ENCODE data around the gene SRP19.
"Not testable (repeated sequence)": the region's sequence is repeated elsewhere in the genome, so short reads cannot be mapped to it uniquely, and the experiment has no call there.

Gene SRP19

DNA sequence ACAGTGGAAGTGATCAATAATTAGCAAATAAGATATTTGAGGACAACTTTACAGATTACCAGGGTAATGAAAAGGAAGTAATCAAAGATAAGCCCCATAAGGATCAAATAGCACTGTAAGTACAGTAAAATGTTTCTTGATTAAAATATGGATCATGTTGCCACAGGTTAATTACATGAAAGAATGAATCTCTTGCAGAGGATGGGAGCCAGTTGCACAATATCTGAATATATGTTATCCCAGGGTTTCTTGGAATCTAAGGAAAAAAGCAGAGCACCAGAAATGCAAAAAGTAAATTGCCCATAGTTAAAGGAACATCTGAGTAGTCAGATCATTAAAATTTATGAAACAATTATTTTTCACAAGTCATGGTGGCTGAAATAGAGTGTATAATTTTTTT, 13.8 kb upstream of the SRP19 start:
- no peak overlapping the region for H3K4me3 ChIP-seq (ENCODE audit: low read length in 2 of 2)
- no peaks in the 10 kb centered on the region for H3K36me3 ChIP-seq (ENCODE audit: control insufficient read depth in 2 of 2, insufficient read depth in 2 of 2, low read length in 2 of 2)
- H3K9ac ChIP-seq (ENCODE audit: low read length in 2 of 2), result no peak overlapping the region
- no peaks in the 10 kb centered on the region for H3K9me3 ChIP-seq (ENCODE audit: control insufficient read depth in 2 of 2, low read length in 2 of 2)
- no peaks in the 10 kb centered on the region for H3K27me3 ChIP-seq (ENCODE audit: control insufficient read depth in 1 of 2, insufficient read depth in 2 of 2, low read length in 2 of 2)
- H3K27ac ChIP-seq (ENCODE audit: low read length), result no peak overlapping the region
- no peaks in the 10 kb centered on the region for H3K4me1 ChIP-seq (ENCODE audit: control insufficient read depth, insufficient read depth, low read length)

DNA sequence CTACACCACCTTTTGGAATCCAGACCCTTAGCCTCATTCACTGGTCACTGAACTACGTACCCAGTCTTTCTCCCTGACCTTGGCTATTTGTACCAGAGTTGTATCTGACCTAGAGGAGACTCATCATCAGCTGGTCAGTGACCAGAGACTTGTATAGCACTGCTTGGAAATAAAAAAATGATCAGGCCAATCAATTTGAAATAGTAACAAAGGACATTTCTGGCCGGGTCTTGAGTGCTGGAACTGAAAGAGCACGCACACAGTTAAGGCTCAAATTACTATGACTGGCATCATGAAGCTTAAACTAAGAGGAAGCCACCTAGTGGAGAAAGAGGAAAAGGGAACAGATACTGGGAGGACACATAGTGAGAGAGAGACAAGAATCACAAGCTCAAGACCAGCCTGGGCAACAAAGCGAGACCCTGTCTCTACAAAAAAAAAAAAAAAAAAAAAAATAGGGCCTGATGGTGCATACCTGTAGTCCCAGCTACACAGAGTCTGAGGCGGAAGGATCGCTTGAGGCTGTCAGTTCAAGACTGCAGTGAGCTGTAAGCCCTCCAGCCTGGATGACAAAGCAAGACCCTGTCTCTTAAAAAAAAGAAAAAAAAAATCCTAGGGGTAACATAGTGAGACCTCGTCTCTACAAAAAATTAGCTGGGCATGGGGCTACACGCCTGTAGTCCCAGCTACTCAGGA, 12.8 kb upstream of the SRP19 start:
- no peak overlapping the region for H3K9ac ChIP-seq (ENCODE audit: low read length in 2 of 2)
- H3K4me1 ChIP-seq (ENCODE audit: control insufficient read depth, insufficient read depth, low read length), result no peaks in the 10 kb centered on the region
- H3K27ac ChIP-seq (ENCODE audit: low read length), result no peak overlapping the region
- no peaks in the 10 kb centered on the region for H3K9me3 ChIP-seq (ENCODE audit: control insufficient read depth in 2 of 2, low read length in 2 of 2)
- H3K27me3 ChIP-seq (ENCODE audit: control insufficient read depth in 1 of 2, insufficient read depth in 2 of 2, low read length in 2 of 2), result no peaks in the 10 kb centered on the region
- H3K4me3 ChIP-seq (ENCODE audit: low read length in 2 of 2), result no peak overlapping the region
- no peaks in the 10 kb centered on the region for H3K36me3 ChIP-seq (ENCODE audit: control insufficient read depth in 2 of 2, insufficient read depth in 2 of 2, low read length in 2 of 2)

DNA sequence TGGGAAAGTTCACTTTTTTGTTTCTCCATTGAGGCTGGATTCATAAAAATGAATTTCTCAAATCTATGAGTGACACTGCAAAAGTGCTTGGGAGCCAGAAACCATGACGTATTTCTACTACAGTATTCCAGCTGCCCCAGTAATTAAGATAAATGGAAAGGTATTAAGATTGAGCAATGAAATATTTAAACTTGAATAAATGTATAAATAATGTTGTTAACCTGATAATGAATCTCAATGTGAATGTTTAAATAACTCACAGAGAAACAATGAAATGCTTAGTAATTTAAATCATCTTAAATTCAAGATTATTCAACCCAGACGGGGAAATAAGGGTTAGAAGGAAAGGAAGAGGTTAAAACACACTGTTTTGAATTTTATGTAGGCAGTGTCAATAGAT, 11.2 kb upstream of the SRP19 start:
- H3K4me3 ChIP-seq (ENCODE audit: low read length in 2 of 2), result no peak overlapping the region
- no peaks in the 10 kb centered on the region for H3K9me3 ChIP-seq (ENCODE audit: control insufficient read depth in 2 of 2, low read length in 2 of 2)
- no peak overlapping the region for H3K27ac ChIP-seq (ENCODE audit: low read length)
- no peak overlapping the region for H3K9ac ChIP-seq (ENCODE audit: low read length in 2 of 2)
- H3K36me3 ChIP-seq (ENCODE audit: control insufficient read depth in 2 of 2, insufficient read depth in 2 of 2, low read length in 2 of 2), result no peaks in the 10 kb centered on the region
- H3K4me1 ChIP-seq (ENCODE audit: control insufficient read depth, insufficient read depth, low read length), result no peaks in the 10 kb centered on the region
- H3K27me3 ChIP-seq (ENCODE audit: control insufficient read depth in 1 of 2, insufficient read depth in 2 of 2, low read length in 2 of 2), result no peaks in the 10 kb centered on the region

DNA sequence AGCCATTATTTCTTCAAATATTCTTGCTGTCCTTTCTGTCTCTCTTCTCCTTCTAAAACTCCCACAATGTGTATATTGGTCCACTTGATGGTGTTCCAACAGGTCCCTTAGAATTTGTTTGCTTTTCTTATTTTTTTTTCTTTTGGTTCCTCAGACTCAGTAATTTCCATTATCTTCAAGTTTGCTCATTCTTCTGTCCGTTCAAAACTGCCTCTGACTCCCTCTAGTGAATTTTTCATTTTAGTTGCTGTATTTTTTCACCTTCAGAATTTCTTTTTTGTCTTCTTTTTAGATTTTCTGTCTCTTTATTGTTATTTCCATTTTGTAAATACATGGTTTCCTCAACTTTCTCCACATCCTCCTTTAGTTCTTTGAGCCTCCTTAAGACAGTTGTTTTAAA, 6.4 kb upstream of the SRP19 start:
- H3K9me3 ChIP-seq (ENCODE audit: control insufficient read depth in 2 of 2, low read length in 2 of 2), result no peaks in the 10 kb centered on the region
- no peak overlapping the region for H3K27ac ChIP-seq (ENCODE audit: low read length)
- H3K4me1 ChIP-seq (ENCODE audit: control insufficient read depth, insufficient read depth, low read length), result no peaks in the 10 kb centered on the region
- H3K9ac ChIP-seq (ENCODE audit: low read length in 2 of 2), result no peak overlapping the region
- no peaks in the 10 kb centered on the region for H3K27me3 ChIP-seq (ENCODE audit: control insufficient read depth in 1 of 2, insufficient read depth in 2 of 2, low read length in 2 of 2)
- H3K36me3 ChIP-seq (ENCODE audit: control insufficient read depth in 2 of 2, insufficient read depth in 2 of 2, low read length in 2 of 2), result no peaks in the 10 kb centered on the region
- no peak overlapping the region for H3K4me3 ChIP-seq (ENCODE audit: low read length in 2 of 2)

DNA sequence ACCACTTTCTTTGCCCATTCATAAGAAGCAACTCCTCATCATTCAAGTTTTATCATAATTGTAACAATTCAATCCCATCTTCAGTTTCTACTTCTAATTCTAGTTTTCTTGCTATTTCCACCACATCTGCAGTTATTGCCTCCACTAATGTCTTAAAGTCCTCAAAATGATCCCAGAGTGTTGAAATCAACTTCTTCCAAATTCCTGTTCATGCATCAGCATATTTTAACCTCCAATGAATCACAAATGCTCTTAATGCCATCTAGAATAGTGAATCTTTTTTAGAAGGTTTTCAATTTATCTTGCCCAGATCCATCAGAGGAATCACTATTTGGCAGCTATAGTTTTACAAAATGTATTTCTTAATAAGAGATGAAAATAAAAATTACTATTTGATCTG, 3.2 kb upstream of the SRP19 start:
- Histone ChIP-seq H3K4me1 (ENCODE audit: control insufficient read depth, insufficient read depth, low read length) (peaks cover 10% of the 10 kb centered on the region), H3K4me3 (ENCODE audit: low read length in 2 of 2) (no peak overlapping the region), H3K9ac (ENCODE audit: low read length in 2 of 2) (no peak overlapping the region), H3K27me3 (ENCODE audit: control insufficient read depth in 1 of 2, insufficient read depth in 2 of 2, low read length in 2 of 2) (no peaks in the 10 kb centered on the region), H3K27ac (ENCODE audit: low read length) (no peak overlapping the region), H3K36me3 (ENCODE audit: control insufficient read depth in 2 of 2, insufficient read depth in 2 of 2, low read length in 2 of 2) (peaks cover 0 to 2% of the 10 kb centered on the region in 2 donors), H3K9me3 (ENCODE audit: control insufficient read depth in 2 of 2, low read length in 2 of 2) (no peaks in the 10 kb centered on the region)

DNA sequence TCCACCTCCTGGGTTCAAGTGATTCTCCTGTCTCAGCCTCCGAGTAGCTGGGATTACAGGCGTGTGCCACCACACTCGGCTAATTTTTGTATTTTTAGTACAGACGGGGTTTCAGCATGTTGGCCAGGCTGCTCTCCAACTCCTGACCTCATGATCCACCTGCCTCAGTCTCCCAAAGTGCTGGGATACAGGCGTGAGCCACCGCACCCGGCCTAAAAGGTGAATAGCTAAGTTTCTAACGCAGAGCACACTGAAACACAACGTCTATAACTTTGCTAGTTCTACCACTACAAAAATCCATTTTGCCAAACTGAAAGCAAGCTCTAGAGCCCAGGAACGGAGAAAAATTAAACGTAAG, 537 bp upstream of the SRP19 start:
- Histone ChIP-seq H3K27ac (ENCODE audit: low read length) (peak overlapping the region; percentile 87), H3K4me3 (ENCODE audit: low read length in 2 of 2) (peak overlapping the region; percentile 71 to 98), H3K4me1 (ENCODE audit: control insufficient read depth, insufficient read depth, low read length) (peaks cover 16% of the 10 kb centered on the region), H3K36me3 (ENCODE audit: control insufficient read depth in 2 of 2, insufficient read depth in 2 of 2, low read length in 2 of 2) (peaks cover 5 to 16% of the 10 kb centered on the region in 2 donors), H3K9ac (ENCODE audit: low read length in 2 of 2) (peak overlapping the region; percentile 96 to 97)
- not testable (repeated sequence) for H3K9me3 ChIP-seq (ENCODE audit: control insufficient read depth in 2 of 2, low read length in 2 of 2); H3K27me3 ChIP-seq (ENCODE audit: control insufficient read depth in 1 of 2, insufficient read depth in 2 of 2, low read length in 2 of 2)

DNA sequence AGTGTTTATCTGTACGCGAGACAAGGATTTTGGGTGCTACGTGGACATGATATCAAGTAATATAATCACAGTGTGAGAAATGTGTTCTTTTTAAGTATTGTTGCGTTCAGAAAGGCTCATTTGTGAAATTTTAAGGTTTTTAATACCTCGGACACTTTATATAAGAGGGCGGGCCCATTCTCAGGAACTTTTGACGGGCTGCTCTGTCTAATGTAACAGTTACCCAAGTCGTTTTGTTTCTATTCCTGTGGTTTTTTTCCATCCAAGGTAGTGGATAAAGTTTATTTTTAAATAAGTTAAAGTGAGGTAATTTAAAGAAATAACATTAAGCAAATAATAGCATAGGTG, 525 bp downstream of the SRP19 start:
- Histone ChIP-seq H3K27me3 (ENCODE audit: control insufficient read depth in 1 of 2, insufficient read depth in 2 of 2, low read length in 2 of 2) (no peaks in the 10 kb centered on the region), H3K27ac (ENCODE audit: low read length) (peak overlapping the region; percentile 87), H3K9me3 (ENCODE audit: control insufficient read depth in 2 of 2, low read length in 2 of 2) (no peaks in the 10 kb centered on the region), H3K36me3 (ENCODE audit: control insufficient read depth in 2 of 2, insufficient read depth in 2 of 2, low read length in 2 of 2) (peaks cover 5 to 20% of the 10 kb centered on the region in 2 donors), H3K9ac (ENCODE audit: low read length in 2 of 2) (peak overlapping the region; percentile 96 to 97), H3K4me3 (ENCODE audit: low read length in 2 of 2) (peak overlapping the region; percentile 71 to 98), H3K4me1 (ENCODE audit: control insufficient read depth, insufficient read depth, low read length) (peaks cover 16% of the 10 kb centered on the region)

DNA sequence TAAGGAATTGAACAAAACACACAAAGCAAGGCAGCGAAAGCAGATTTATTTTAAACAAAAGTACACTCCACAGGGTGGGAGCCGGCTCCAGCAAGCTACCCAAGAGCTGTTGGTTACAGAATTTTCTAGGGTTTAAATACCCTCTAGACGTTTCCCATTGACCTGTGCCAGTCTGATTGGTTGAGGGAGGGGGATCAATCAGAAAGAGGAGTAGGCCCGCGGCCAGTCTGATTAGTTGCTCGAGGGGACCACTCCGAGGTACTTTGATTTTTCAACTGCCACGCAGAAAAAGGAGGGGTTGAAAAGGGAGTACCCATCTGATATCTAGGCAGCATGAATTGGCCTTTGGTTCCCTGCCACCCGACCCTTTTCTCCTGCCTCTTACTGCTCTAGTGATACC, 998 bp downstream of the SRP19 start:
- Histone ChIP-seq H3K4me1 (ENCODE audit: control insufficient read depth, insufficient read depth, low read length) (peaks cover 16% of the 10 kb centered on the region), H3K27ac (ENCODE audit: low read length) (no peak overlapping the region), H3K27me3 (ENCODE audit: control insufficient read depth in 1 of 2, insufficient read depth in 2 of 2, low read length in 2 of 2) (no peaks in the 10 kb centered on the region), H3K9ac (ENCODE audit: low read length in 2 of 2) (peak overlapping the region; percentile 96 to 97), H3K36me3 (ENCODE audit: control insufficient read depth in 2 of 2, insufficient read depth in 2 of 2, low read length in 2 of 2) (peaks cover 7 to 23% of the 10 kb centered on the region in 2 donors), H3K9me3 (ENCODE audit: control insufficient read depth in 2 of 2, low read length in 2 of 2) (no peaks in the 10 kb centered on the region), H3K4me3 (ENCODE audit: low read length in 2 of 2) (peak overlapping the region; percentile 71 to 98)

DNA sequence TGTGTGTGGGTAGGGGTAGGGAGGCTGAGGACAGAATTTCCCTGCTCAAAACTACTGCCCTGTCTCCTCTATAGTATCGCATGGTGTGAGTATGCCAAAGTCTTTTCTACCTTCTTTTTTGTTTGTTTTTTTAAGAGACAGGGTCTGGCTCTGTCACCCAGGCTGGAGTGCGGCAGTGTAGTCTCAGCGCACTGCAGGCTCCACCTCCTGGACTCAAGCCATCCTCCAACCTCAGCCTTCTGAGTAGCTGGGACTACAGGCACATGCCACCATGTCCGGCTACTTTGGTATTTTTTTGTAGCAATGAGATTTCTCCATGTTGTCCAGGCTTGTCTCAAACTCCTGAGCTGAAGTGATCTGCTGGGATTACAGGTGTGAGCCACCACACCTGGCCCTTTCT, 2.5 kb downstream of the SRP19 start:
- no peak overlapping the region for H3K9ac ChIP-seq (ENCODE audit: low read length in 2 of 2)

DNA sequence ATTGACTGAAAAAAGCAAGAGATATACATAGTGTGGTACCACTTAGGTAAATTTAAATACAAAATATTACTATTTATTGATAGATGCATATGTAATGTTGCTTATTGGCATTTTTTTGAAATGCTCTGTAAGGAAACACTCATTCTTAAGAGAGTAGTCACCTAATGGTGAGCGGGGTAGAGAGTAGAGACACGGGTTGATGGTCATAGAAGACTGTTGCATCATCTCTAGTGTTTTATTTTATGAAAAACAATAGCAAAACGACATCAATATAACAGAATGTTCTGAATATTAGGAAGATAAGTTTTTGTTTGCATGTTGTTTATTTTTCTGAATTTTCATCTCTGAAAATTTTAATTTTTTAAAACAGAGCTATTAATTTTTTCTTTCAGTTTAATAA, 4.0 kb downstream of the SRP19 start:
- H3K36me3 ChIP-seq (ENCODE audit: control insufficient read depth in 2 of 2, insufficient read depth in 2 of 2, low read length in 2 of 2), result peaks cover 17 to 43% of the 10 kb centered on the region in 2 donors

More for the DNA sequence above, 2.5 kb downstream of the SRP19 start:
- Histone ChIP-seq H3K9me3 (ENCODE audit: control insufficient read depth in 2 of 2, low read length in 2 of 2) (no peaks in the 10 kb centered on the region), H3K4me1 (ENCODE audit: control insufficient read depth, insufficient read depth, low read length) (peaks cover 16% of the 10 kb centered on the region), H3K27me3 (ENCODE audit: control insufficient read depth in 1 of 2, insufficient read depth in 2 of 2, low read length in 2 of 2) (no peaks in the 10 kb centered on the region), H3K4me3 (ENCODE audit: low read length in 2 of 2) (no peak overlapping the region), H3K36me3 (ENCODE audit: control insufficient read depth in 2 of 2, insufficient read depth in 2 of 2, low read length in 2 of 2) (peaks cover 7 to 31% of the 10 kb centered on the region in 2 donors), H3K27ac (ENCODE audit: low read length) (no peak overlapping the region)

DNA sequence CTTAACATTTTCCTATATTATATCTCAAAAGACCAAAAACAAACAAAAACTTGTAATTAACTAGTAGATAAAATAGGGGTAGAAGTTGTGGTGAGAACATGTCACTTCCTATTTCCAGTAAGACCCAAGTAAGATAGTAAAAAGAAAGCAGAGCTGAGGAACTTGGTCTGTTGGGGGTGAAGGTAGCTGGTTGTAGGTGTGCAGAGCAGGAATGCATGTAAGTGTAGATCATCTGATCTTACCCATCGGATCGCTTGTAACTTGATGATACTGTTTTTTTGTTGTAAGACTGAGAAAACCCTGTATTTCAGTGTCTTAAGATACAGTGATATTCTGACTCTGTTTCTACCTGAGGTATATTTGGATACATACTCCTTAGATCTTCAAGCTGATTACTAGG, 5.7 kb downstream of the SRP19 start:
- no peaks in the 10 kb centered on the region for H3K9me3 ChIP-seq (ENCODE audit: control insufficient read depth in 2 of 2, low read length in 2 of 2)
- no peak overlapping the region for H3K4me3 ChIP-seq (ENCODE audit: low read length in 2 of 2)
- H3K4me1 ChIP-seq (ENCODE audit: control insufficient read depth, insufficient read depth, low read length), result peaks cover 12% of the 10 kb centered on the region
- H3K27me3 ChIP-seq (ENCODE audit: control insufficient read depth in 1 of 2, insufficient read depth in 2 of 2, low read length in 2 of 2), result no peaks in the 10 kb centered on the region
- H3K27ac ChIP-seq (ENCODE audit: low read length), result no peak overlapping the region
- no peak overlapping the region for H3K9ac ChIP-seq (ENCODE audit: low read length in 2 of 2)
- peaks cover 24 to 48% of the 10 kb centered on the region in 2 donors for H3K36me3 ChIP-seq (ENCODE audit: control insufficient read depth in 2 of 2, insufficient read depth in 2 of 2, low read length in 2 of 2)

More for the DNA sequence above, 4.0 kb downstream of the SRP19 start:
- Histone ChIP-seq H3K27ac (ENCODE audit: low read length) (no peak overlapping the region), H3K9ac (ENCODE audit: low read length in 2 of 2) (no peak overlapping the region), H3K4me1 (ENCODE audit: control insufficient read depth, insufficient read depth, low read length) (peaks cover 16% of the 10 kb centered on the region), H3K4me3 (ENCODE audit: low read length in 2 of 2) (no peak overlapping the region), H3K9me3 (ENCODE audit: control insufficient read depth in 2 of 2, low read length in 2 of 2) (no peaks in the 10 kb centered on the region), H3K27me3 (ENCODE audit: control insufficient read depth in 1 of 2, insufficient read depth in 2 of 2, low read length in 2 of 2) (no peaks in the 10 kb centered on the region)

Measured in stomach smooth muscle (tissue), 2 donors.